Effector memory CD4-positive, alpha-beta T cell (primary cell): ENCODE measurements around the gene C11orf91.

ENCODE experiments used
- DNase-seq, 3 donors: peaks; one replicate each; pipeline ENCODE4 v3.0.0-alpha.2; 2020
- H3K27ac ChIP-seq: 2 replicates; pipeline ENCODE4 v1.7.0; 2013; ENCODE audit warnings: mild to moderate bottlenecking, low read length, moderate library complexity; ENCODE audit not compliant: insufficient read depth, poor library complexity, severe bottlenecking
- H3K27me3 ChIP-seq: replicated peaks from 2 replicates; pipeline ENCODE4 v1.7.0; 2013; ENCODE audit warnings: mild to moderate bottlenecking, low read length; ENCODE audit not compliant: insufficient read depth, control insufficient read depth, poor library complexity, severe bottlenecking
- H3K36me3 ChIP-seq: 2 replicates; pipeline ENCODE4 v1.7.0; 2013; ENCODE audit warnings: mild to moderate bottlenecking, low read length, moderate library complexity; ENCODE audit not compliant: control insufficient read depth, insufficient read depth
- H3K4me1 ChIP-seq: 2 replicates; pipeline ENCODE4 v1.7.0; 2013; ENCODE audit warnings: low read length, mild to moderate bottlenecking; ENCODE audit not compliant: control insufficient read depth, insufficient read depth, poor library complexity, severe bottlenecking
- H3K4me3 ChIP-seq: 2 replicates; pipeline ENCODE4 v1.7.0; 2013; ENCODE audit warnings: low read length, low read depth, mild to moderate bottlenecking; ENCODE audit not compliant: insufficient read depth, poor library complexity, severe bottlenecking
- H3K9me3 ChIP-seq: 2 replicates; pipeline ENCODE4 v1.7.0; 2013; ENCODE audit warnings: mild to moderate bottlenecking, low read length, moderate library complexity; ENCODE audit not compliant: control insufficient read depth

C11orf91 gene

GRCh38 chr11:33654594-33654993, 46.0 kb downstream of the C11orf91 start:
- H3K27me3 ChIP-seq, result no peaks in the 10 kb centered on the region

DNA sequence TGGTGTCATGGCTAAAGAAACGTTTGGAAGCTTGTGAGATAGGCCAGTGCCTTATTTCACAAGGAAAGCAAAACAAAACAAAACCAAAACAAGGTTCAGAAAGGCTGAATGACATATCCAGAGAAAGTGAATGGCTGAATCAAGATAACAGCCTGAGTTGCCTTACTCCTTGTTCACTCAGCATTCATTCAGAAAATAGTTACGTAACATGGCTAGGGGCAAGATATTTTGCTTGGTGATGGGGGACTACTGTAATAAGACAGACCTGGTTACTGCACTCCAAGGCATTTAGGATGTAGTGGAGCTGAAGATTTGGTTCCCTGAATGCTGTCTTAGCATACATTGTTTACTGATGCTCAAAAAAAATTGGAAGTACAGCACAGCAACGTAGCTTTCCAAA, 47.7 kb downstream of the C11orf91 start:
- no peaks in the 10 kb centered on the region for H3K9me3 ChIP-seq
- H3K4me3 ChIP-seq, result no peak overlapping the region
- H3K36me3 ChIP-seq, result no peaks in the 10 kb centered on the region
- H3K27ac ChIP-seq, result no peak overlapping the region
- no peak for DNase-seq
- H3K27me3 ChIP-seq, result no peaks in the 10 kb centered on the region
- no peaks in the 10 kb centered on the region for H3K4me1 ChIP-seq

More at GRCh38 chr11:33654594-33654993, 46.0 kb downstream of the C11orf91 start:
- Histone ChIP-seq H3K9me3 (no peaks in the 10 kb centered on the region), H3K27ac (no peak overlapping the region), H3K36me3 (no peaks in the 10 kb centered on the region), H3K4me1 (no peaks in the 10 kb centered on the region), H3K4me3 (no peak overlapping the region)
- DNase-seq, result no peak

DNA sequence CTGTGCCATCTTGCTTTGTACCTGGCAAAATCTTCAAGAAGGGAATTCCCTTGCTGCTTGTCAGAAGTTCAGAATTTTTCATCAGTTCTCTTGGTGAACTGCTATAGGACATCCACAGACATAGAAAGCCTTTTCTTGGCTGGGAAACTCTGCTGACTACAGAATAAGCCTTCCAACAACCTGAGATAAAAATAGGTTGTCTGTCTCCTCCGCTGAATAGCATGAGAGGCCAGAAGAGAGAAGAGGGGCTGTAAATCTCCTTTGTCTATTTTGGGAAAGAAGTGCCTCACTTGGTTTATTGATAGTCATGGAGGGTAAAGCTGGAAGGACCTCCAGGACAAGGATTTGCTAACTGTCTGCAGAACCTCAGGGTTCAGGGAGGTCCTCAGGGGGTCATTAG, 48.2 kb downstream of the C11orf91 start:
- Histone ChIP-seq H3K36me3 (no peaks in the 10 kb centered on the region), H3K27me3 (no peaks in the 10 kb centered on the region), H3K27ac (no peak overlapping the region), H3K4me1 (no peaks in the 10 kb centered on the region), H3K9me3 (no peaks in the 10 kb centered on the region), H3K4me3 (no peak overlapping the region)
- no peak for DNase-seq

- Histone ChIP-seq H3K4me3 (no peak overlapping the region), H3K9me3 (no peaks in the 10 kb centered on the region), H3K4me1 (no peaks in the 10 kb centered on the region), H3K27ac (no peak overlapping the region), H3K36me3 (no peaks in the 10 kb centered on the region), H3K27me3 (no peaks in the 10 kb centered on the region)
- no peak for DNase-seq
Observed at GRCh38 chr11:33651990-33652389, 48.6 kb downstream of the C11orf91 start.

DNA sequence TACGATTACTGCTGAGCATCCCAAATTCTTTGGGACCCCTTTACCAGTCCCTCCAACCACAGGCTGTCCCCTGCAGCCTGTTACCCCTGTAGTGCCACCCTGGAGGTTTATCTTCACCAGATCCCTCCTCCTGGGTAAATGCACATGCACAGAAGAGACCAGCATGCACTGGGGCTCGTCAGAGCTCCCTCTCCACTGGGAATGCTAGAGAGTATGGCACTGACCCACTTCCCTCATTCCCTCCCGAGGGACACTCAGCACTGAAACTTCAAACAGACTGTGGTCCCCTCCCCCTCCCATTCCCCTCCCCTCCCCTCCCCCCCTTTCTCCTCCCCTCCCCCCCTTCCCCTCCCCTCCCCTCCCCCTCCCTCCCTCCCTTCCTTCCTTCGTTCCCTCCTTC, 49.1 kb downstream of the C11orf91 start:
- no peaks in the 10 kb centered on the region for H3K27me3 ChIP-seq
- no peak overlapping the region for H3K27ac ChIP-seq
- H3K36me3 ChIP-seq, result no peaks in the 10 kb centered on the region
- no peak for DNase-seq
- no peak overlapping the region for H3K4me3 ChIP-seq
- H3K4me1 ChIP-seq, result no peaks in the 10 kb centered on the region
- no peaks in the 10 kb centered on the region for H3K9me3 ChIP-seq

DNA sequence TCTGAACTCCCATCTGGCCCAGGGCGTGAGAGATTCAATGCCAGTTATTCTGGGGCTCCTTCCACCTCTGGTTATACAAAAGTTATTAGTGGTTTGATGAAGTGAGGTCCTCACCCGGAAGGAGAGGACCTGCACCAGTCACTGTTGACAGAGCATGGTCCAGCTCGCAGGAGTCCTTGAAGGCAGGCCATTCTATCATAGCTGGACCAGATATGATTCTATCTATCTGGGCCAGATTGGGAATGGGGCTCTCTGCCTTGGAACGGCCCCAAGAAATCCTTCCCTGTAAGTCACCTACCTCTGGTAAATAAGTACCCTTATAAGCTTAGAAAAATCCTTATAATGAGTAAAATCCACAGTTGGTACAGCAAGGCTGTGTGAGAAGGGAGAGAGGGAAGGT, 50.7 kb downstream of the C11orf91 start:
- Histone ChIP-seq H3K27ac (no peak overlapping the region), H3K27me3 (no peaks in the 10 kb centered on the region), H3K36me3 (no peaks in the 10 kb centered on the region), H3K9me3 (no peaks in the 10 kb centered on the region), H3K4me1 (no peaks in the 10 kb centered on the region), H3K4me3 (no peak overlapping the region)
- DNase-seq, result no peak
